Activated CD8-positive, alpha-beta T cell treated with anti-CD3 and anti-CD28 coated beads for 36 hours (primary cell): Measurements from ENCODE around the gene DDHD1. TPM values are rescaled to one million over a fixed set of nuclear protein-coding genes. Genes with fewer than 3 reads are reported as not detected.

Experiments
- ATAC-seq: fragments of 200-7000 bp; cut with Tn5 transposase; one replicate; pipeline ENCODE4 v1.10.0; 2021; ENCODE audit warnings: mild to moderate bottlenecking, moderate library complexity
- CTCF ChIA-PET: fragments of 350-600 bp; sonication (Branson Sonifier 250); formaldehyde crosslinking; loops from one replicate; lab custom pipeline; 2021; ENCODE audit warnings: antibody characterized with exemption; lab: Charles Lee
- POLR2A ChIA-PET: fragments of 350-600 bp; sonication (Branson Sonifier 250); formaldehyde crosslinking; loops from one replicate; lab custom pipeline; 2021; ENCODE audit warnings: antibody characterized with exemption; lab: Charles Lee
- DNase-seq: peaks from one replicate; pipeline ENCODE4 v3.0.0-alpha.2; 2020
- H3K27ac Mint-ChIP-seq: one replicate; pipeline ENCODE4 v1.8.0; 2021; ENCODE audit warnings: mild to moderate bottlenecking, mixed read lengths
- H3K27me3 Mint-ChIP-seq: one replicate; pipeline ENCODE4 v1.8.0; 2021; ENCODE audit warnings: mixed read lengths
- H3K36me3 Mint-ChIP-seq: one replicate; pipeline ENCODE4 v1.8.0; 2021; ENCODE audit warnings: low read depth, mixed read lengths
- H3K4me1 Mint-ChIP-seq: one replicate; pipeline ENCODE4 v1.8.0; 2021; ENCODE audit warnings: low read depth, mixed read lengths
- H3K4me3 Mint-ChIP-seq: one replicate; pipeline ENCODE4 v1.8.0; 2021; ENCODE audit warnings: mild to moderate bottlenecking, moderate library complexity, mixed read lengths
- H3K9me3 Mint-ChIP-seq: one replicate; pipeline ENCODE4 v1.8.0; 2021; ENCODE audit warnings: mixed read lengths
- CTCF ChIP-seq: fragments of 200-600 bp; IDR thresholded peaks from one replicate; pipeline ENCODE4 v1.8.0; 2022; ENCODE audit warnings: antibody characterized with exemption, mild to moderate bottlenecking
- intact Hi-C: fragments of 100-400 bp; cut with micrococcal nuclease; formaldehyde crosslinking; loops from one replicate; pipeline ENCODE4 v1.10.0; 2022
- total RNA-seq, 2 experiments: library from RNA; stranded (reverse); gene quantifications; one replicate each; pipeline ENCODE4 v1.2.3, GENCODE V29; 2021

Gene DDHD1
- total RNA-seq, 2 experiments from 2014 or later: 35.5 to 41.5 TPM

DNA sequence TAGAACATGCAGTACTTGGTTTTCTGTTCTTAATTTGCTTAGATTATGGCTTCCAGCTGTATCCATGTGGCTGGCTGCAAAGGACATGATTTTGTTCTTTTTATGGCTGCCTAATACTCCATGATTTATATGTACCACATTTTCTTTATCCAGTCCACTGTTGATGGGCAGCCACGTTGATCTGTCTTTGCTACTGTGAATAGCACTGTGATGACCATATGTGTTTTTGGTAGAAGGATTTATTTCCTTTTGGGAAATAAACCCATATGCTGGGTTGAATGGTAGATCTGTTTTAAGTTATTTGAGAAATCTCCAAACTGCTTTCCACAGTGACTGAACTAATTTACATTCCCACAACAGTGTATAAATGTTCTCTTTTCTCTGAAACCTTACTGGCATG, 116.1 kb downstream of the DDHD1 start:
- Mint-ChIP-seq H3K27me3 (no peaks in the 10 kb centered on the region), H3K36me3 (peaks cover 70% of the 10 kb centered on the region), H3K4me1 (peaks cover 6% of the 10 kb centered on the region), H3K27ac (no peak overlapping the region), H3K9me3 (peaks cover 4% of the 10 kb centered on the region), H3K4me3 (no peak overlapping the region)
- no peak for ATAC-seq
- POLR2A ChIA-PET: no interaction called here
- no peak for TF ChIP-seq CTCF
- CTCF ChIA-PET: interaction anchor here (1.0 kb wide), 1 partner anchor 9 kb away, joined by 3 read pairs; no protein-coding TSS in a partner anchor
- no peak for DNase-seq
- intact Hi-C loops: no loop called here

DNA sequence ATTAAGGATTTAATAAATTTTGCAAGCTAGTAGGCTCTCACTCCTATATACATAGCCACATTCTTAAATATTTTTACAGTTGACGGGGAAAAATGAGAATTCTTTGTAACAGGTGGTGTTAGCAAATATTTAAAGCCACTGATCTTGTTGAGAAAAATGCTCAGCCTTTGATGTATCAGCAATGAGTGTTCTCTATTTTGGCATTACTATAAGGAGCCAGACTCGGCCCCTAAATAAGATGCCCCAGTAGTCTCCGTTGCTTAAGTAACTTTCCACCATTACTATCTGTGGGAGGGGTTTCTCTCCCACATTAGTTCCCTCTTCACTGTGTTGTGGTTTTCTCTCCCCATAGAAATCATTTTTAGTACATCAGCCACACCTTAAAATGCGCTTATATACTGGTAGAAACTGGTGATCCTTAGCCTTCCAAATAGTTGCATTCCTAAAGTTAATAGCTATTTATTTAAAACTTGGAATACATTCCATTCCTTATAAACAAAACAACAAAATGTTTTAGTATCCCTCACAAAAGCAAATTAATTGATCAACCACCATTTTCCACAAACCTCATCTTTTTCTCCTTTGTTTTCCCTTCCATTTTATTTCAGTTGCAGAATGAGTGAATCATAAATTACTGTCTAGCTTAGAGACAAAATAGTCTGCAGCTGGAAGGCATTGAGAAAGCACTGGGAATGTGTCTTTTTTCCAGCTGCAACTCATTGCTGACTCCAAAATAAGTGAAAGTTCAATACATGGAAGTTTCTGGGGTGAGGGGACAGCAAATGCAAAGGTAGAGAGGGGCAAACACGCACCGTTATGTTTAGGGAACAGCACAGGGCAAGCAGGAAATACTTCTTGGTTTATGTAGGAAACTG, 117.5 kb downstream of the DDHD1 start:
- intact Hi-C loops: no loop called here
- ATAC-seq (no peak), DNase-seq (no peak)
- no peak for TF ChIP-seq CTCF
- no peaks in the 10 kb centered on the region for H3K27me3 Mint-ChIP-seq
- ChIA-PET CTCF (interaction anchor here (0.9 to 1.2 kb wide), 3 partner anchors 8 to 73 kb away, joined by 3 read pairs; no protein-coding TSS in a partner anchor), POLR2A (no interaction called here)
- no peak overlapping the region for H3K4me3 Mint-ChIP-seq
- peaks cover 57% of the 10 kb centered on the region for H3K36me3 Mint-ChIP-seq
- peaks cover 6% of the 10 kb centered on the region for H3K9me3 Mint-ChIP-seq
- peaks cover 6% of the 10 kb centered on the region for H3K4me1 Mint-ChIP-seq
- no peak overlapping the region for H3K27ac Mint-ChIP-seq

DNA sequence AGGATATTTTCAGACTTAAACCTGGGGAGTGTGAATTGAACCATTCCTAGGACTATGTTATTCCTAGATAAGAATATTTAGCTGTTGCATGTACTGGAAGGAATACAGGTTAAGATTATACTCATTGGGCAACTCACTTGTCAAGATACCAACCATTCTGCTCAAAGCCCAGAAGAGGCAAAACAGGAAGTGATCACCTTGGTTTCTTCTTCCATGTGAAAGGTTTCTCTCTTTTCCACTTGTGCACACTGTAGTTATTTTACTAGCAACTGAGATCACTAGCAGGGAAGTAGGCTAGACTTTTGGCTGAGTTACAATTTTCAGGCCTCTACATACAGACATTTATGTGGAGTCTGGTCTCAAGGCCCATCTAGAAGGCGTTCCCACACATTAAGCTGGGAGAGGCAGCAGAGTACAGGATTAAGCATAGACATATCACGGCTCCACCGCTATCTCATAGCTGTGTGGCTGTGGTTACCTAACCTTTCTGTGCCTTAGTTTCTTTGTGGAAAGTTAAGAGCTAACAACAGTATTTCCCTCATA, 118.4 kb downstream of the DDHD1 start:
- no peak overlapping the region for H3K4me3 Mint-ChIP-seq
- TF ChIP-seq CTCF: no peak
- H3K9me3 Mint-ChIP-seq: peaks cover 6% of the 10 kb centered on the region
- H3K27me3 Mint-ChIP-seq: no peaks in the 10 kb centered on the region
- ChIA-PET CTCF (no interaction called here), POLR2A (no interaction called here)
- DNase-seq (no peak), ATAC-seq (no peak)
- H3K27ac Mint-ChIP-seq: peak overlapping the region; percentile 10
- H3K36me3 Mint-ChIP-seq: peaks cover 52% of the 10 kb centered on the region
- H3K4me1 Mint-ChIP-seq: peaks cover 6% of the 10 kb centered on the region
- intact Hi-C loops: no loop called here

GRCh38 chr14:53034036-53034435, 119.1 kb downstream of the DDHD1 start:
- ATAC-seq (no peak), DNase-seq (no peak)
- POLR2A ChIA-PET: no interaction called here
- Mint-ChIP-seq H3K4me1 (peaks cover 6% of the 10 kb centered on the region), H3K36me3 (peaks cover 49% of the 10 kb centered on the region), H3K27ac (no peak overlapping the region), H3K9me3 (peaks cover 7% of the 10 kb centered on the region), H3K4me3 (no peak overlapping the region), H3K27me3 (no peaks in the 10 kb centered on the region)
- CTCF ChIA-PET: interaction anchor here (0.7 to 1.1 kb wide), 2 partner anchors 13 to 262 kb away, joined by 3 to 4 read pairs; no protein-coding TSS in a partner anchor
- intact Hi-C loops: no loop called here
- TF ChIP-seq CTCF: no peak

GRCh38 chr14:53032838-53033390, 120.2 kb downstream of the DDHD1 start:
- CTCF ChIA-PET: interaction anchor here (0.7 to 1.4 kb wide), 2 partner anchors 9 kb away, joined by 3 read pairs; no protein-coding TSS in a partner anchor
- Mint-ChIP-seq H3K9me3 (peaks cover 10% of the 10 kb centered on the region), H3K36me3 (peaks cover 41% of the 10 kb centered on the region), H3K4me3 (no peak overlapping the region), H3K27me3 (no peaks in the 10 kb centered on the region), H3K27ac (no peak overlapping the region), H3K4me1 (peaks cover 10% of the 10 kb centered on the region)
- TF ChIP-seq CTCF: no peak
- DNase-seq: no peak
- POLR2A ChIA-PET: no interaction called here
- ATAC-seq: no peak
- intact Hi-C loops: no loop called here
